Peyer's patch (tissue), 4 donors: ENCODE results near the gene VPS16.

Source experiments
- POLR2A ChIP-seq, 2 donors: fragments of 450-650 bp; IDR thresholded peaks; one replicate each; pipeline ENCODE4 v1.5.1; 2017; ENCODE audit warnings: antibody characterized with exemption in 2 of 2, mild to moderate bottlenecking in 2 of 2, moderate library complexity in 2 of 2
- TF ChIP-seq, protein P1 (sequence below), 6 experiments: fragments of 450-650 bp in 4 of 6; fragments of 200-600 bp in 2 of 6; sonication (generic) in 1 of 6; IDR thresholded peaks; one replicate each; pipeline ENCODE4 v1.5.1; 2017 to 2019; ENCODE audit warnings: antibody characterized with exemption in 6 of 6, mild to moderate bottlenecking in 3 of 6, moderate library complexity in 1 of 6

DNA sequence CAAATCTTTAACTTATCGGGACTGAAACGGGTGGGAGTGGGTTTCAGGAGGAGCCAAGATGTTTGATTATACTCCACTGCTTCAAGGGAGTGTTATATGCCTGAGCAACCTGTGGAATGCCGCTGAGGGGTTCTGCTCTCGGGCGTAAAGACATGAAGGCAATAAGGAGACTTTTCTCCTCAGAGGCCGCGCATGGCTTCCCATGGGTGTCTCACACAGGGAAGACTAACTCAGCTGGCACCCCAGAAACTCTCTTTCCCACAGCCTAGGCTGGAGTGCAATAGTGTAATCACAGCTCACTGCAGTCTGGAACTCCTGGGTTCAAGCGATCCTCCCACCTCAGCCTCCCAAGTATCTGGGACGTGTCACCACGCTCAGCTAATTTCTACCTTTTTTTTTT, 30.9 kb upstream of the VPS16 start:
- TF ChIP-seq POLR2A (IDR thresholded peaks at IDR 0.05): no peak
- TF ChIP-seq, protein P1, sequence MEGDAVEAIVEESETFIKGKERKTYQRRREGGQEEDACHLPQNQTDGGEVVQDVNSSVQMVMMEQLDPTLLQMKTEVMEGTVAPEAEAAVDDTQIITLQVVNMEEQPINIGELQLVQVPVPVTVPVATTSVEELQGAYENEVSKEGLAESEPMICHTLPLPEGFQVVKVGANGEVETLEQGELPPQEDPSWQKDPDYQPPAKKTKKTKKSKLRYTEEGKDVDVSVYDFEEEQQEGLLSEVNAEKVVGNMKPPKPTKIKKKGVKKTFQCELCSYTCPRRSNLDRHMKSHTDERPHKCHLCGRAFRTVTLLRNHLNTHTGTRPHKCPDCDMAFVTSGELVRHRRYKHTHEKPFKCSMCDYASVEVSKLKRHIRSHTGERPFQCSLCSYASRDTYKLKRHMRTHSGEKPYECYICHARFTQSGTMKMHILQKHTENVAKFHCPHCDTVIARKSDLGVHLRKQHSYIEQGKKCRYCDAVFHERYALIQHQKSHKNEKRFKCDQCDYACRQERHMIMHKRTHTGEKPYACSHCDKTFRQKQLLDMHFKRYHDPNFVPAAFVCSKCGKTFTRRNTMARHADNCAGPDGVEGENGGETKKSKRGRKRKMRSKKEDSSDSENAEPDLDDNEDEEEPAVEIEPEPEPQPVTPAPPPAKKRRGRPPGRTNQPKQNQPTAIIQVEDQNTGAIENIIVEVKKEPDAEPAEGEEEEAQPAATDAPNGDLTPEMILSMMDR (IDR thresholded peaks at IDR 0.05): no peak
